Chondrocyte (in vitro differentiated cells): ENCODE measurements around the gene TBP. TPM values are rescaled to one million over a fixed set of nuclear protein-coding genes. Genes with fewer than 3 reads are reported as not detected.

Source experiments
- DNase-seq: peaks from one replicate; pipeline ENCODE4 v3.0.0; 2021; ENCODE audit warnings: mixed read lengths, low spot score
- H3K27ac Mint-ChIP-seq: one replicate; pipeline ENCODE4 v1.8.0; 2021; ENCODE audit warnings: mild to moderate bottlenecking, moderate library complexity, mixed read lengths; ENCODE audit not compliant: unreplicated experiment
- H3K27me3 Mint-ChIP-seq: 2 replicates; pipeline ENCODE4 v1.8.0; 2021; ENCODE audit warnings: low read depth, mixed read lengths
- H3K36me3 Mint-ChIP-seq: 2 replicates; pipeline ENCODE4 v1.8.0; 2021; ENCODE audit warnings: low read depth, mixed read lengths
- H3K4me1 Mint-ChIP-seq: 2 replicates; pipeline ENCODE4 v1.8.0; 2021; ENCODE audit warnings: low read depth, mild to moderate bottlenecking, mixed read lengths
- H3K4me3 Mint-ChIP-seq: one replicate; pipeline ENCODE4 v1.8.0; 2021; ENCODE audit warnings: mild to moderate bottlenecking, moderate library complexity, mixed read lengths; ENCODE audit not compliant: unreplicated experiment
- H3K9me3 Mint-ChIP-seq: 2 replicates; pipeline ENCODE4 v1.8.0; 2021; ENCODE audit warnings: low read depth, mixed read lengths
- CTCF ChIP-seq: fragments of 200-600 bp; sonication (generic); IDR thresholded peaks from 2 replicates; pipeline ENCODE4 v1.5.0; 2021; ENCODE audit warnings: antibody characterized with exemption, mild to moderate bottlenecking, moderate library complexity
- total RNA-seq: library from RNA; stranded (reverse); gene quantifications from 3 replicates; pipeline ENCODE4 v1.2.1, GENCODE V29; 2021

The TBP gene
- total RNA-seq, 1 donor from 2014 or later: 13.2 TPM

- Mint-ChIP-seq H3K4me3 (no peak overlapping the region), H3K27me3 (no peaks in the 10 kb centered on the region), H3K9me3 (no peaks in the 10 kb centered on the region), H3K36me3 (peaks cover 7% of the 10 kb centered on the region), H3K4me1 (peaks cover 4% of the 10 kb centered on the region), H3K27ac (no peak overlapping the region)
- DNase-seq: no peak
- no peak for TF ChIP-seq CTCF
Measured at GRCh38 chr6:170554796-170555137, 598 bp downstream of the TBP start.

DNA sequence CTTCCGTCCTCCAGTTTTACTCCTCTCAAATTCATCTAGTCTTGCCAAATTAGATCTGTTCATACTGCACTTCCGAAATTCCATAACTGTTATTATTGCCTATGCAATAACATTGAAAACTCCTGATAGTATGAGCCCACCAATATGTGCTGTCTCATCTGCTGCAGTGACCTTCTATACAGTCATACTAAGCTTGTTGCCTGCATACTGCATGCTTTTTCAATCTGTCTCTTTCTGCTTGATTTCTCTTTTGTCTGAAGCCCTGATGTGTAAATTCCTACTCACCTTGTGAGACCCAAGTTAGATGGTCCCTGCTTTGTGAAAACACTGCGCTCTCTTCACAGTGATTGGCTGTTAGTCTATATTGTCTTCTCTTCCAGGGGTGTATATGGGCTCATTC lies 1.1 kb downstream of the TBP start:
- no peak overlapping the region for H3K27ac Mint-ChIP-seq

DNA sequence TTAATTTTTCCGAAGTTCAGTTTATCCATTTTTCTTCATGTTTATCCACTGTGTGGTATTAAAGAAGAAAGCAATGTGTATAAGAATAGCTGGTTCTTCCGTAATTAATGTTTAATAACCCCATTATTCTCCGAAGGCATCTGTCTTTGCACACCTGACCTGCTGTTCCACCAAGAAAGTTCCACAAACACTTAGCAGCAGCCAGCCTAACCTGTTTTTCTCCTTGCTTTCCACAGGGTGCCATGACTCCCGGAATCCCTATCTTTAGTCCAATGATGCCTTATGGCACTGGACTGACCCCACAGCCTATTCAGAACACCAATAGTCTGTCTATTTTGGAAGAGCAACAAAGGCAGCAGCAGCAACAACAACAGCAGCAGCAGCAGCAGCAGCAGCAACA lies 7.4 kb downstream of the TBP start:
- Mint-ChIP-seq H3K9me3 (no peaks in the 10 kb centered on the region), H3K36me3 (peaks cover 19% of the 10 kb centered on the region), H3K4me3 (no peak overlapping the region), H3K27me3 (no peaks in the 10 kb centered on the region), H3K27ac (no peak overlapping the region), H3K4me1 (no peaks in the 10 kb centered on the region)
- no peak for DNase-seq
- TF ChIP-seq CTCF: no peak

More for the DNA sequence above, 1.1 kb downstream of the TBP start:
- no peak for DNase-seq
- H3K4me1 Mint-ChIP-seq: peaks cover 4% of the 10 kb centered on the region
- no peaks in the 10 kb centered on the region for H3K9me3 Mint-ChIP-seq
- peaks cover 9% of the 10 kb centered on the region for H3K36me3 Mint-ChIP-seq
- no peaks in the 10 kb centered on the region for H3K27me3 Mint-ChIP-seq
- no peak for TF ChIP-seq CTCF
- H3K4me3 Mint-ChIP-seq: no peak overlapping the region

GRCh38 chr6:170564936-170565530 lies 10.9 kb downstream of the TBP start:
- Mint-ChIP-seq H3K27me3 (no peaks in the 10 kb centered on the region), H3K4me3 (no peak overlapping the region), H3K36me3 (peaks cover 20% of the 10 kb centered on the region), H3K4me1 (no peaks in the 10 kb centered on the region), H3K9me3 (no peaks in the 10 kb centered on the region), H3K27ac (no peak overlapping the region)
- no peak for TF ChIP-seq CTCF
- DNase-seq: no peak

DNA sequence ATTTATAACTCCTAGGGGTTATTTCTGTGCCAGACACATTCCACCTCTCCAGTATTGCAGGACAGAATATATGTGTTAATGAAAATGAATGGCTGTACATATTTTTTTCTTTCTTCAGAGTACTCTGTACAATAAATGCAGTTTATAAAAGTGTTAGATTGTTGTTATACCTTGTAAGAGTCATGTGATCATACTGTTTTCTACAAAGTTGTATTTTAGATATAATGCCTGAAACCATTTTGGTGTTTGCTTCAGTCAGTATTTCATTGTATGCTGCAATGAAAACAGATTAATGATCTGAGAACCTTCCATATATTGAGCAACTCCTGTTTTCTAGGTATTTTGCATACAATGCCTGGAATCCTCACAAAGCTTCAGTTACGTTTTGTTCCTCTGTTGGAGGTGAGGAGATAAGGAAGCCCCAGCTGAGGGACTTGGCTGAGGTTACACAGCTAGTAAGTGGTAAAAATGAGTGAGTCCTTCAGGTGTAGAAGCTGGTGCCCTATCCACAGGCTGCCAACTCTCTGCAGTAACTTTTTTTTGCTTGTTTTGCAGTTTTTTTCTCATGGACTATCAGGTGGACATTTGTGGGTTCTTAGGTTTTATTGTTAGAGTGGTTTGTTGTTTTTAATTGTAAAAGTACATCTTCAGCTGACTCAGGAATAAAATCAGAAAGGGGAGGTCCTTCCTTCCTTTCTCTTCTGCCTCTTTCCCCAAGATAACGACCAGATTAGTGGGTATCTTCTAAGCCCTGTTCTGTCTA lies 18.7 kb downstream of the TBP start:
- Mint-ChIP-seq H3K27me3 (no peaks in the 10 kb centered on the region), H3K9me3 (no peaks in the 10 kb centered on the region), H3K4me3 (no peak overlapping the region), H3K36me3 (peaks cover 21% of the 10 kb centered on the region), H3K27ac (no peak overlapping the region), H3K4me1 (no peaks in the 10 kb centered on the region)
- DNase-seq: no peak
- TF ChIP-seq CTCF: no peak
